ENCODE results near the gene GRIA1.

GRIA1 gene

DNA sequence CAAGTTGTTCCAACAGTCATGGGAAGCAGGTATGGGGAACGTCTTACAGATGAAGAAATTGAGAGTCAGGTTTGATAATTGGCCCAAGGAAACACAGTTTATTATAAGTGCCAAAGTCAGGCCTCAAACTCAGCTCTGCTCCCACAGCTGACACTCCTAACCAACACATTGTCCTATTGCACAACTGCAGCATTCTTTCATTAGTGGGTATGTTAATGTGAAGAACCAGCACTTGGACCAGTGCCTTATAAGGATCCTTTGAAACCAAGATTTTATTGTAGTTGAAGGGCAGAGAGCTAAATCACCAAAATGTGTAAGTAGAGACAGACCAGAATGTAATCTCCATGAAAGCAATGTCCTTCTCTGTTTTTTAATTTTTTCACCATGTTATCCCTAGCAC, 56.1 kb downstream of the GRIA1 start:
- no peak for DNase-seq (ENCODE audit: low read depth, low spot score)

DNA sequence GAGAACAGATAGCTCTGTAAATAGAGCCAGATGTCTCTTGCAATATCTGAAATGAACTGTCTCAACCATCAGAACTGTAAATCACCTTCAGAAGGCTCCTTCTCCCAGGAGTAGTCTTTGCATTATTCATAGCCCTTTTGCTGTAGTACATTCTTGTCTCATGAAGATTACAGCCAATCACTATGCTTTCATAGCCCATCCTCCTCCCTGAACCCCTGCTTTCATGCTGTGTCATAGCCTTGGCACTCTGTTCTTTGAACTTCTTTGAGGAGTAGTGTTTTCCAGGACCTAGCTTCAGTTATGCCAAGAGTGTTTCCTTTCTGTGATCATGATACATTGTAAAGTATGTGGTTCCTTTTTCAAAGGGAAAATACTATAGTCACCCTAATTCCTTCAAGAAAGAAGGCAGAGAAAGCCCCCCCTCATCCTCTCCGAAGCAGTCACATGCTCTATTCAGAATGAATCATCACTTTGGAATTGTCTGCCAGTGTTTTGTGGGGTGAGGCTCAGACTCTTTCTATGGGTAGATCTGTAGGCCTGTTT, 61.1 kb downstream of the GRIA1 start:
- peak; percentile 24 for DNase-seq (ENCODE audit: low read depth, low spot score)

DNA sequence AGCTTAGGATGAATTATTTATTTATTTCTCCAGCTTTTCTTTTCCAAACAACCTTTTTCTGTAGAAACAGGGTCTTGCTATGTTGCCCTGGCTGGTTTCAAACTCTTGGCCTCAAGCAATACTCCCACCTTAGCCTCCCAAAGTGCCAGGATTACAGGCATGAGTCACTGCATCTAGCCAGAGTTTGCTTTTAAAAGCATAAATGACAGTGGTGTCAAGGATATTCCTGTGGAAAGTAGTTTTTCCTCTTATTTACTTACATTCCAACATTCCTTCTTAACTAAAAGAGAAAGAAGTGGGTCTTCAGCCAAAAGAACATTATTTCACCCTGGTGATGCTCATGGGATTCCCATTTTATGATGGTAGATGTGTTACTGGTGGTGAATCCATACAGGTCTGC, 62.4 kb downstream of the GRIA1 start:
- DNase-seq (ENCODE audit: low read depth, low spot score) = no peak

DNA sequence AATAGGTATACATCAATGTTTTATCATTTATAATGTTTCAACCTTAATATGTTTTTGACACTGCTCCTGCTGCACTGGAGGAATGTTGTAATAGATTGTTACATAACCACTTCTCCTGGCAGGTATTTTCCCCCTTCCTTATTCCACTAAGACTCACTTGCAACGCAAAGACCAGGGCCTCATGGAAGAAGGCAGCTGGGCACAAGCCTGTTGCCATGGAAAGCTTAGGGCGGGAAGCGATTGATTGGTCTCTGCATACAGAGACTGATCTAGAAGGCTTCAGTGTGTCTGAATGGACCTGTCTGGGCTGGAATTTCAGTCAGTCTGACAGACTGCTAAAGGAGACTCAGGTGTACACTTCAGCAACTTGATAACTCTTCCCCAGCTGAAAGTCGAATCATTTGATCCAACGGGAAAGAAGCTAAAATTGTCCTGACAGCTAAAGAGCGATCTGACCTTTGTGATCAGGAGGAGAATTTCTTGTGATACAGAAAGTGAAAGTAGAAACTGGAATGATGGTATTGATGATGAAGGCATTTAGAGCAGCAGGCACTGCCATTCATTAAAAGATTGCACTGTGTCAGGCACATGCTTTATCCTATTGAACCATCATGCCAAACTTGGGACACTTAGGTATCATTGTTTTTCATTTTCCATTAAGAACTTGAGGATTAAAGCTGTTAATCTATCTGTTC, 65.1 kb downstream of the GRIA1 start:
- DNase-seq (ENCODE audit: low read depth, low spot score) = no peak

DNA sequence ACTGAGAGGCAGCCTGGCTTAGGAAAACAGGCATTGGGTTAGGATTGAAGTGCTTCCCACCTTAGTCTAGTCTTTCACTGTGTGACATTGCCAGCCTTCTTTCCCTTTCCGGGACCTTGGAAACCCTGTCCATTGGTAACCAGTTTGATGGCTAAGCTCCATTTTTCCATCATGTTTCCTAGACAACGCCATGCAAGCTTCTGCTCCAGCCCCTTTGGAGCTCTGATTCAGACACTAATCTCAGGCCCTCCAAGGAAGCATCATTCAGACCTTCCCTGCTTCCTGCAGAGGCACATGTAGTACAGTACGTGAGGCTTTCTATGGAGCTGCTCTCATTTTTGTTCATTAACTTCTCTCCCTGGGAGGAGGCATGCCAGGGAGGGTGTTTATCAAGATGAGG, 68.5 kb downstream of the GRIA1 start:
- no peak for DNase-seq (ENCODE audit: low read depth, low spot score)

DNA sequence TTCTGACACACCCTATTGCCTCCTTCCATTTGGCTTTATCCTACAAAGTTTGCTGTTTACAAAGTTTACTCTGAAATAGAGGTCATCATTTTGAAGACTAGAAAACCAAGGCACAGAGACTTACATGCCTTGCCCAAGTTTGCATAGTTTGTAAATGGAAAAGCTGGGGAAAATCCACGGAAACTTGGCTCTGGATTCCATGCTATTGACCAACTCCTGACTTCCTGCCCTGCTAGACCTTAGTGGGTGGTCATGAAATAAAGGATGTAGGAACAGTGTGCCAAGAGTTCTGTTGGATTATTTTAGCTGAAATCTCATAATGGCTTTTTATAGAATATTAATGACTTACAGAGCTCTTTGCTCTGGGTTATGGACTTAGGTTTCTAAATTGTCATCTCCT, 69.5 kb downstream of the GRIA1 start:
- no peak for DNase-seq (ENCODE audit: low read depth, low spot score)

DNA sequence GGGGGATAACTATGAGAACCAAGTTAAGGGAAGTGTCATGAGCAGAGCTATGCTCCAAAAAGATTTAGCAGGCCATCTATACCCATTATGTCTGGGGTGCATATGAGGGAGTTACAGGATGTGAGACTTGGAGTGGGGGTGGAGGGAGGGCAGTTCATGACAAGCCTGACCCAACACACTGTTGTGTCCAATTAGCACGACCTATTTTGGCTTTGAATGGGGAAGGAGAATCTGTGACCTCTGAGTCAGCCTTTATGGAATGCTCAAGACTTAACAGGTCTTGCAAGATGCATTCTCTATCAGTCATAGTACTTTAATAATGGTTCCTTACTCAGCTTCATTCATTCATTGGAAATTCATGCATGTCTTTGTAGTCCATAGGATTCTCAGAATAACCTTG, 71.7 kb downstream of the GRIA1 start:
- DNase-seq (ENCODE audit: low read depth, low spot score) = no peak

DNA sequence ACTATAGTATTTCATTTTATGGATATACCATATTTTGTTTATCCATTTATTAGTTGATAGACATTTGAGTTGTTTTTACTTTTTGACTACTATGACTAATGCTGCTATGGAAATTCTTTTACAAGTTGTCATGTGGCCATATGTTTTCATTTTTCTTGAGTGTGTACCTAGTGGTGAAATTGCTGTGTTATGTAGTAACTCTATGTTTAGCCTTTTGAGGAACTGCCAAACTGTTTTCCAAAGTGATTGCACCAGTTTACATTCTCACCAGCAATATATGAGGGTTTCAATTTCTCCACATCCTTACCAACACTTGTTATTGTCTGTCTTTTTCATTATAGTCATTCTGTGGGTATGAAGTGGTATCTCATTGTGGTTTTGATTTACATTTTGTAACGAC, 75.4 kb downstream of the GRIA1 start:
- no peak for DNase-seq (ENCODE audit: low read depth, low spot score)

DNA sequence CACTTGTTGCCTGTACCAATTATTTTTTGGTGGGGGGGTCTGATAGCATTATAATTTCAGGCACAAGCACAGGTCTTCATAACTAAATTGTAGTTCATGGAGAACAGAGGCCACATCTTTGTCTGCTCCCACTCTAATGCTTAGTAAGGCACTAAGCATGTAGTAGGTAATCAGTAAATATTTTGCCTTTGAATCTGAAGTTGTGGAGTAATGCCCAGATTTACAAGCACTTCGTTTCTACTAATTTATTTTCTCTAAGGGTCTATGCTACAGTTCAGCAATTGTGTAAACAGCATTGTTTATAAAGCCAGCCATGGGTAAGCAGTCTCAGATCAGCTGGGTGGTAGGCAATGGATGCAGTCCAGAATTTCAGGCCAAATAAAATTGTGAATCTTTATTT, 78.6 kb downstream of the GRIA1 start:
- DNase-seq (ENCODE audit: low read depth, low spot score) = no peak

DNA sequence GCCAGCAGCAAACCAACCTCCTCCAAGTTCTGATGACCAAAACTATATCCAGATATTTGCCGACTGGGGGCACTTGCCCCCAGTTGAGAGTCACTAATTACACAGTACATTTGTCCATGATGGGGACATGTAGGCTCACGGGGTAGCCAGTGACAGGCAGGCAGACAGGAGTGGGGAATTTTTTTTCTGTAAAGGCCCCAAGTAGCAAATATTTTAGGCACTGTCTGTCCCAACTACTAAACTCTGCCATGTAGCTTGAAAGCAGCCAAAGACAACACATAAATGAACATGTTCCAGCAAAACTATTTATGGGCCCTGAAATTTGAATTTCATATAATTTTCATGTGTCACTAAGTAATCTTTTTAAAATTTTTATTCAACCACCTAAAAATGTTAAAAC, 80.7 kb downstream of the GRIA1 start:
- no peak for DNase-seq (ENCODE audit: low read depth, low spot score)

DNA sequence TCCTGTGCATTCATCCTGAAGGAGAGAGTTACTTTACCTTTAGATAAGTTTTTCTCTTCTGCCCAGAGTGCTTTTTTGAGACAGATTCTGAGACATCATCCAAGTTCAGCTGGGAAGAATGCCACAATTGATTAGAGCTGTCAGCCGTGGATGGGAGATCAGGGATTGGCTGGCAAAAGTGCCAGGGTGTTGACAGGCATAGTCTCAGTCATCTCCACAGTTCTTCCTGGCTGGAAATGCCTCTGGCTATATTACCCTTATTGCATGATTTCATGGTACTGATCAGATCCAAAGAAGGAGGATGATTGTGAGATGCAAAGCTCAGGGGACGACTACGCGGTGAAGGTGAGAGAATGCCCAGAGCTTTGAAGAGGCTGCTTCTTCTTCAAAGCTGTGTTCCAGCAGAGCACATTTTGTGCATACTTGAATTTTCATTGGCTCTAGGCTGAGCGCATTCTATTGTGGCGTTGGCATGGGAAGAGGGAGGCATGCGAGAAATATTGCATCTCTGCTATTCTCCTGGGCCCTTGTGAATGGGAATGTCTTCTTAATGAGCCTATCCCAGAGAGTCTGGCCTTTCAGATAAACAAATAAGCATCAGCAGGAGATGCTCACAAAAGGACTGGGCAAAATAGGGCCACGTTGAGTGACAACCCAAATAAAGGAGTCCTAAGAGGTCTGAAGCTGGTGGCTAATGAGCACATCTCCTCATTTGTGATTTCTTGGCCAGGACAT, 82.1 kb downstream of the GRIA1 start:
- no peak for DNase-seq (ENCODE audit: low read depth, low spot score)

DNA sequence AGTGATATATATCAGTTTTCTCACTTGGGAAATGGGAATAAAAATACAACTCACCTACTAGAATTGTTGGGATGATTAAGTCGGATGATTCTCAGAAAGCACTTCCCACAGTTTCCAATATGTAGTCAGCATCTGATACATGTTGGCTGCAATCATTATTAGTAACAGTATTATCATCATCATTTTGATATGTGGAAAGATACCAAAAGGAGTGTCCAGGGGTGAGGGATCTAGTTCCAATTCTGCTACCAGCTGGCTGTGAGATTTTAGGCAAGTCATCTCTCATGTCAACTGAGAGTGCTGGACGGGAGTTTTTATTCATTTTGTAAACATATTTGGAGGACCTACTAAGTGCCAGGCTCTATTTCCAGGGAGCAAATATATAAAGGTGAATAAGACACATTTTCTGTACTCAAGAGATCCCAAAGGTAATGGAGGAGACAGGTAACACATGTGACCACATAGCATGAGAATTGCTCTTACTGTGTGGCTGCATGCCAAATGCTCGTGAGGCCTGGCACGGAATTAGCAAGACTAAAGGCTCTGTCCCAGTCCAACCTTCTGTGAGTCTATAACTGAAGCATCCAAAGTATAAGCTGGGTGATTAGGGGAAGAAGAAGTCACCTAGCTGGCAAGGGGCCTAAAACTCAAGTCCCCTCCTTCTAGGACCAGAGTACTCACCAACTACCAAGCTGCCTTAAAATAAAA, 83.0 kb downstream of the GRIA1 start:
- DNase-seq (ENCODE audit: low read depth, low spot score) = no peak

DNA sequence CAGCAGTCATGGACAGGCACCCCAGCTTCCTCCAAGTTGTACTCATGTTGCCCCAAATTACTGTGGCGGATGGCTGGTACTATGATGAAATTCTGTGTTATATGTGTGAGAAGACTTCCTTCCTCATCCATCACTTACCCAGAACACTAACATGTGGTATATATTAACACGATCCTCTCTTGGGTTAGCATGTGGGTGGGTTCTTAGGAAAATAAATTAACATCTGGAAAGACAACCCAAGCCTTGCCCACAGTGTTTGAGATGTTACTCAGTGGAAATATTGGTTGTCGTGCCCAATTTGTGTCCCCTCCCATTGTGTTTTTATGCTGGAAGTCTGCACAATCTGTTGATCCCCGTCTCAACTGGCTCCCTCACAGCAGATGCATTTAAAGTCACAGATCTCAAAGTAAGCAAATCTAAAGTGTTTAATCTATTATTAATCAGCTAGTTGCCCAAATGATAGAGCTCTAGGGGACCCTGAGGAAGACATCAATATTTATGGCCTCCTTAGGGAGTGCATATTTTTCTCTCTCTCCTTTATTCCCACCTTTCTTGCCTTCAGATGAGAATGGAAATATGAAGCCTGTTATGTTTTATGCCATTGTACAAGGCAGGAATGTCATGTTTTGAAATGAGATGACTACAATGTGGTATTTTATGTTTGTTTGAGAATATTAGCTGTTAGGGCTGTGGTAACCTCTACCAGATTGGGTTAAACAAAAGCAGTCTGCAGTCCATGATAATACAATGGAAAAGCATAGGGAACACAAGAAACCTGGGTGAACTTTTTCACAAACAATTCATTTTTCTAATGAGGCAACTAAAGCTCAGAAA, 93.9 kb downstream of the GRIA1 start:
- no peak for DNase-seq (ENCODE audit: low read depth, low spot score)

DNA sequence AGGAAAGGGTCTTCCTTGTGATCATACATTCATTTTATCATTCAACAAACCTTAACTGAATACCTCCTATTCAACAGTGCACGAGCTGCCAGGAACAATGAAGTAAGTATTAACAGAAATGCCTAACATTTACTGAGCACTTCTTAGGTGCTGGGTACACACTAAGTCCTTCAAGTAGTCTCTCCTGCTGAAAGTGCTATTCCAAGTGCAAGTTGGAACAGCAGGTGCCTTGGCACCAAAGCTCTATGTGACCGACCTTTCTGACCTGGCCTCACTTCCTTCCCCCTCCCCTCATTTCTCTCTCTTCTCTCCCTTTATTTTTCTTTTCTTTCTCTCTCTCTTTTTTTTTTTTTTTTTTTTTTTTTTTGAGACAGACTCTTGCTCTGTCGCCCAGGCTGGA, 94.5 kb downstream of the GRIA1 start:
- DNase-seq (ENCODE audit: low read depth, low spot score) = no peak

DNA sequence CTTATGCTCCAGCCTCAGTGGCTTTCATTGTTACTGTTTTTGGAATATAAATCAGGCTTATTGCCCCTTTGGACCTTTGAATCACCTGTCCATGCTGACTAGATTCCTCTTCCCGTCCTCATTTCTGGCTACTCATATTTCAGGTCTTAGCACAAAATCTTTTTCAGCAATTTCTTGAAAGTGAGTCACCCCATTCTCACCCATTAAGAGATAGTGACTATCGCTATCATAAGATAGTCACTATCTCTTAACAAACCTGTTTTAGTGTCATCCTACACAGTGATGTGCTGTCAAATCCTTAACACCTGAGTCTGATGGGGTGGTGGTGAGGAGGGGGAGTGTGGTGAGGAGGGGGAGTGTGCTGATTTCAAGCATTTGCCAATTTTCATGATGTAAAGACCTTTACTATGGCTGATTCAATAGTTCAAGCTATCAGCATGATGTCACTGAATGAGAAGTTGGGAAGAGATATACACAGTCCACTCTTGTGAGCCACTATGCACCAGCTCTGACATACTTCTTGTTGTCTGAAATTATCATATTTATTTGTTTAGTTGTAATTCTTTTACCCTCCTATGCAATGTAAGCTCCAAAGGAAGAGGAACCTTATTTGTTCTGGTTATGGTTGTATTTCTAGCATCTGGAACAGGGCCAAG, 95.3 kb downstream of the GRIA1 start:
- DNase-seq (ENCODE audit: low read depth, low spot score) = no peak

DNA sequence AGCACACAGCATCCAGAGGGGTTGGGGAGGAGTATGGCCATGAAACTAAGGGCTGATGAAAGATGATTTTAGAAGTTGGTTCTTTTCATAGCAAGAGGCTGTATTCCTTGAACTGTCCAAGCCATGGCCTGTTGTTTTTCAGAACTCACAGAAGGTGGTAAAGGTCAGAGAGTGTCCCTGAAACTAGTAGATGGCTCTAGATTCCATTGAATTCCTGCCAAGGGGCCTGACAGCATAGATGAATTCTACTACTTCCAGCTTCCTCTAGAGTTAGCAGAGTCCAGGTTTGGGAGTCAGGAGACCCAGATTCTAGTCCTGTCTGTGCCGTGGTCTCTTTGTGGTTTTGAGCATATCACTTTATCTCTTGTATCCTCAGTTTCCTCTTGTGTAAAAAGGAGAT, 101.6 kb downstream of the GRIA1 start:
- DNase-seq (ENCODE audit: low read depth, low spot score) = no peak

DNA sequence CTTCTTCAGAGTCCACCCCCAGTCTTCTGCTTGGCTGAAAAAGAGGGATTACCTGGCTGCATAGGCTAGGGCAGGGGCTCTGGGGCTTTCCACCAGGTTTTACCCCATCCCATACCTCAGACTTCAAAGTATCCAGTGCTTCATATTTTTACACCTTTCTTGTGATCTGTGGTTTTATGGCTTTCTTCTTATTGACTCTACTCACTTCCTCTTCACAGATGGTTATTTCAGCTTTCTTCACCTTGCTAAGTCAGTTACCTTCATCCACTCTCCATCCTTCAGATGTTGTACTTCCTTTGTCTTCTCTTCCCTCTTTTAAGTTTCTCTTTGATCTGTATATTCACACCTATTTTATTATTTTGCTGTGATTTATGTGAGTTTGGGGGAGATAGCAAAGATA, 104.3 kb downstream of the GRIA1 start:
- DNase-seq (ENCODE audit: low read depth, low spot score) = no peak

DNA sequence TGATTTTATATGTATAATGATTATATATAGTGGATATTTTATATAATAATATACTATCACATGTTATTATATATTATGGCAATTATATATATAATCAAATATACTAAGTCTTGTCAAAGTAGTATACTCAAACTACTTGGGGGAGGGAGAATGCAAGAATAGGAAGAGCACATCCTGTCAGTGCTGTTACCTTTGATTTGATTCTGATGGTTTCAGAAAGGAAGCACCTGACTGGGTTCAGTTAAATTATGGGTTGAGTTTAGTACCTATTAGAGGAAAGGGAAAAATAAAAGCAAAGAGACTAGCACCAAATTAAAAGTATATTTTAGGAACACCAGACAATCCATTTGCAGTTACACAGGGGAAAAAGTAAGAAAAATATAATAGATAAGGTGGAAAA, 107.6 kb downstream of the GRIA1 start:
- DNase-seq (ENCODE audit: low read depth, low spot score) = no peak

DNA sequence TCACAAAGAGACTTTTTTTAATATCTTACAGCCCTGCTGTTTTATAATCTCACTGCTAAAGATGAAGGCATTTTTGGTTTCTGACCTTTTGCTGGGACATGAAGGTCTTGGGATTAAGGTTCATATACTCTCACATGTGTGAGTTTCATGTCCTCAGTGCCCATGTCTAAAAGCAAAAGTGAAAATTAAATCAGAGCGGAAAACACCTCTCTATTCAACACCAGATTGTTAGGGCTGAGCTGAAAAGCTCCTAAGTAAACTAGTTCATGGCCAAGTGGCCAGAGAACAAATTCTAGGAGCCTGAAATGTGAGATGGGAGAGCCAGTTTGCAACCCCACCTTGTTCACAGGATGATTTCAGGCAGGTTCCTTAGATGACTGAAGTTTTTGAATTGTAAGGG, 110.9 kb downstream of the GRIA1 start:
- DNase-seq (ENCODE audit: low read depth, low spot score) = no peak

DNA sequence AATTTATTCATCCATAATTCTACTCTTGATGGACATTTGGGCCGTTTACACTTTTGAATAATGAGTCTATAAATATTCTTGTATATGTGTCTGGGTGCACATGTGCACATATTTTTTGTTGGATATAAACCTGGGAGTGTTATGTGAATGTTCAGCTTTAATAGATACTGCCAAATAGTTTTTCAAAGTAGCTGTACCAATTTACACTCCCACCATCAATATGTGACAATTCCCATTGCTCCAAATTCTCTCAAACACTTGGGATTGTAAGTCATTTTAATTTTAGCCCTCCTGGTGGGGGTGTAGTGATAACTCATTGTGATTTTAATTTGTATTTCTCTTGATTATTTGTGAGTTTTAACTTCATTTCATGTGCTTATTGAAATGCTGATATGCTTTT, 114.9 kb downstream of the GRIA1 start:
- no peak for DNase-seq (ENCODE audit: low read depth, low spot score)

DNA sequence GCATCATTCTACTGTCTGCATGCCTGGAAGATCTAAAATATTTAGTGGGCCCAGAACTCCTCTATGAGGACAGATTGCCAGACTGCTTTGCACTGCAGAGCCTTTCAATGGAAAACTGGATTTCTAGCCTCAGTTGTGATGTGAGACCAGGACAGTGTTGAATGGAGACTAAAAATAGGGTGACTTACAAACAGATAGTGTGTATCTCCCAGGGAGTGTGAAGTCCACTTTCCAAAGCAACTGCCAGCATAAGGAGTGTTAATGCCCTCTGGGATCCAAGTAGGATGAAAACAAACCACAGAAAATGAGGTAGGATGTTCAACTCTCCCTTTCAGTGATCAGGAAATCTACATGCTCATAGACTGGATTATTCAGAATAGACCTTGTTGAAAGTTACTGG, 119.5 kb downstream of the GRIA1 start:
- DNase-seq (ENCODE audit: low read depth, low spot score) = no peak
